Measurements from ENCODE around the gene KCNG2. TPM values are rescaled to one million over a fixed set of nuclear protein-coding genes. Genes with fewer than 3 reads are reported as not detected.
A peak's percentile ranks its signal among the peaks of the same experiment; 100 is the strongest.

The KCNG2 gene
- total and polyA plus RNA-seq, 9 of the 15 experiments (the other 6 are each of a cell fraction or from before 2014, with no cell fraction given), result not detected

DNA sequence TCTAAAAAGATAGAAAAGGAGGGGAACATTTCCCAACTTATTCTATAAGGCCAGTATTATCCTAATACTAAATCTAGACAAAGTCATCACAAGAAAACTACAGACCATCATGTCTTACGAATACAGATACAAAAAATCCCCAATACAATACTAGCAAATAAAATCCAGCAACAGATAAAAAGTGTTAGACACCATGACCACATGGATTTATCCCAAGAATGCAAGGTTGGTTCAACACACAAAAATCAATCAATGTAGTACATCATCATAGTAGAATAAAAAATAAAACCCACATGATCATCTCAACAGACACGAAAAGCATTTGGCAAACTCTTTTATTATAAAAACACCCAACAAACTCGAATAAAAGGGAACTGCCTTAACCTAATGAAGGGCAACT lies 135.2 kb downstream of the KCNG2 start:
- ChIA-PET CTCF (ENCODE audit: low intra/inter-chr PET ratio) (no interaction called here), POLR2A (no interaction called here)
- Histone ChIP-seq H3K4me1 (replicated peaks in 1 of 2; ENCODE audit: control insufficient read depth in 2 of 2, insufficient read depth in 2 of 2, low read length in 2 of 2) (no peaks in the 10 kb centered on the region; a peak in 1 of 5 replicates), H3K9me1 (ENCODE audit: control insufficient read depth, insufficient read depth, low read length) (no peaks in the 10 kb centered on the region), H4K20me1 (replicated peaks; ENCODE audit: control insufficient read depth, insufficient read depth, low read length) (no peaks in the 10 kb centered on the region), H3K27ac (ENCODE audit: extremely low read depth, low read depth, low read length) (no peak overlapping the region), H3K9me3 (replicated peaks; ENCODE audit: control insufficient read depth, insufficient read depth, low read depth, low read length) (peaks cover 6% of the 10 kb centered on the region; the same call in 1 of the 2 replicates), H3K79me2 (ENCODE audit: control insufficient read depth, insufficient read depth, low read length) (no peaks in the 10 kb centered on the region), H3K4me2 (ENCODE audit: insufficient read depth, low read length) (no peak overlapping the region), H2AFZ (ENCODE audit: low read depth, low read length) (no peak overlapping the region), H3K4me3 (no peak overlapping the region), H3K9ac (ENCODE audit: insufficient read depth in 1 of 2, low read depth in 2 of 2, low read length in 2 of 2) (no peak overlapping the region), H3K27me3 (ENCODE audit: control insufficient read depth in 2 of 2, insufficient read depth in 2 of 2, low read length in 2 of 2) (no peaks in the 10 kb centered on the region), H3K36me3 (ENCODE audit: control insufficient read depth, insufficient read depth, low read length) (peaks cover 3% of the 10 kb centered on the region; the same call in 1 of the 3 replicates)
- TF ChIP-seq SREBF1 (IDR thresholded peaks at IDR 0.05; ENCODE audit: borderline replicate concordance, low read depth, low read length) (no peak), TRIM25 (IDR thresholded peaks at IDR 0.05; ENCODE audit: borderline replicate concordance) (no peak), CBX3 (IDR thresholded peaks at IDR 0.05; ENCODE audit: borderline replicate concordance in 1 of 2, low read length in 2 of 2) (peak in 1 of 2 experiments; percentile 44; a peak in 1 of 3 replicates), PTTG1 (tag; IDR thresholded peaks at IDR 0.05; ENCODE audit: low read depth) (no peak), POLR3G (IDR thresholded peaks at IDR 0.05; ENCODE audit: extremely low read depth, insufficient read length, insufficient replicate concordance) (no peak), CEBPG (CRISPR knock-in tag; IDR thresholded peaks at IDR 0.05) (no peak), CEBPG (tag; conservative IDR thresholded peaks at IDR 0.05 in 1 of 2, IDR thresholded peaks at IDR 0.05 in 1 of 2) (no peak), CC2D1A (IDR thresholded peaks at IDR 0.05) (no peak), HNRNPK (IDR thresholded peaks at IDR 0.05; ENCODE audit: low read depth, low read length, poor library complexity, severe bottlenecking) (no peak), ZNF324 (CRISPR knock-in tag; IDR thresholded peaks at IDR 0.05) (peak; percentile 94), KDM1A (IDR thresholded peaks at IDR 0.05) (no peak), CREB1 (IDR thresholded peaks at IDR 0.05) (no peak), CREB1 (CRISPR knock-in tag; IDR thresholded peaks at IDR 0.05) (no peak), JUNB (CRISPR knock-in tag; conservative IDR thresholded peaks at IDR 0.05) (no peak), ESRRA (IDR thresholded peaks at IDR 0.05; ENCODE audit: borderline replicate concordance, low read depth) (no peak), HMG20B (CRISPR knock-in tag; IDR thresholded peaks at IDR 0.05) (no peak), GABPB1 (CRISPR knock-in tag; IDR thresholded peaks at IDR 0.05) (no peak)
- in situ Hi-C loops (cut with MboI), result no loop called here
- ATAC-seq (no peak), FAIRE-seq (no peak), DNase-seq (ENCODE audit: extremely low read depth in 1 of 4, low spot score in 3 of 4) (no peak)
- no TSS peak for BruUV-seq (replicated peaks)
- intact Hi-C loops (cut with micrococcal nuclease), result no loop called here
- WGBS (ENCODE audit: insufficient coverage, low coverage, missing lambda C conversion rate), result 13% methylated on average over 3 of the region's 3 CpGs

Measured in K562 (cell line).